Stimulated activated CD4-positive, alpha-beta T cell treated with anti-CD3 and anti-CD28 coated beads, Interleukin-4, amount 100 ng/mL, for 4 hours (primary cell): ENCODE results near the gene TBC1D14.
"Not testable (repeated sequence)": the region's sequence is repeated elsewhere in the genome, so short reads cannot be mapped to it uniquely, and the experiment has no call there.

Experiments used
- DNase-seq, 2 experiments: peaks; one replicate each; pipeline ENCODE4 v3.0.0-alpha.2; 2020

TBC1D14 gene

GRCh38 chr4:6910960-6911874, 1.6 kb downstream of the TBC1D14 start:
- DNase-seq, result no peak

GRCh38 chr4:6911917-6912316, 2.3 kb downstream of the TBC1D14 start:
- not testable (repeated sequence) for DNase-seq

DNA sequence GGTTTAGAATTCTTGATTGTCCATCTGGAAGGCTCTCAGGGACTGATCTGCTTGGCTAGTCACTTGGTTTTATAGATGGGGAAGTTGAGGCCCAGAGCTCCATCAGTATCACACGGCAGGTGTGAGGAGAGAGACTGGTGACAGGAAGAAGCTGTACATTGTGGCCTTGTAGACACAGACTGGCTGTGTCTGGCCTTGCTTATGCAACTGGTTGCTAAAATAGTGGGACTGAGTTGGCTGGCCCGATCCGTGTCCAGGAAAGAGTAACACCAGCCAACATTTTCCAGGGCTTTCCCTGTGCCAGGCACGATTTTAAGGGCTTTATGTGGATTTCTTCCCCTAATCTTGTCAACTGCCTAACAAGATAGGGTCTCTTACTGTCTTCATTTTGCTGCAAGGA, 2.8 kb downstream of the TBC1D14 start:
- DNase-seq, result no peak

DNA sequence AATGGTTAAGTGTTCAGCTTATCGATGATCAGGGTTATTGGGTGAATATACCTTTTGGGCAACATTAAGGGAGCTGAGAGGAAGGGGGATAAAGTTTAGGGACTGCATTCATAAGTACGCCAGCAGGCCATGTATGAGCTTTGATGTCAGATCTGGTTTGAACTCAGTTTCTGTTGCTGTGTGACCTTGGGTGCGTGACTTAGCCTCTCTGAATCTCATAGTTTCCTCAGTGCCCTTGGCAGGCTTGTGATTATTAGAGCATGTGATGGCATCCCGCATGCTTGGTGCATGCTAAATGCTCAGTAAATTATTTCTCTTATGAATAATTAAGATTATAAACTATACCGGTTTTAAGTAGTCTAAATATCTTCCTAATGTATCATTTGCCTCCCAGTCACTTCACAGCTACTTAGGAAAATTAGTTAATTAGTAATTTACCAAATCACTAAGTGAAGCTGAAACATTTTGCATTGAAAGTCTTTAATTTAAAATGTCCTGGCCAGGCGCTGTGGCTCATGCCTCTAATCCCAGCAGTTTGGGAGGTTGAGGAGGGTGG, 3.8 kb downstream of the TBC1D14 start:
- DNase-seq, result no peak

DNA sequence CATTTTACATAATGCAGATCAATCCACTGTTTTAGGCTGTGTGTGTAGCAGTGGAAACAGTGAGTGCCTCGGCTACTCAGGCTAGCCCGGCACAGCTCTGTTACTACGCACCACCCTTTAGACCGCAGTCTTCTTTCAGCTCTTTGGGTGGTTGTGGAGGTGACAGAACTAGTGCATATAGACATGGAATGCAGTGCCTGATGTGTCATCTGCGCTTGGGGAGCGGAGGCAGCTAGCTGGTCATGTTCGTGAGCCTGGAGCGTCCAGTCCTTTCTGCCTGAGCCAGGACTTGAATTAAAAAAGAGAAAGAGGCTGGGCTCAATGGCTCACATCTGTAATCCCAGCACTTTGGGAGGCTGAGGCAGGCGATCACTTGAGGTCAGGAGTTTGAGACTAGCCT, 4.8 kb downstream of the TBC1D14 start:
- no peak for DNase-seq

DNA sequence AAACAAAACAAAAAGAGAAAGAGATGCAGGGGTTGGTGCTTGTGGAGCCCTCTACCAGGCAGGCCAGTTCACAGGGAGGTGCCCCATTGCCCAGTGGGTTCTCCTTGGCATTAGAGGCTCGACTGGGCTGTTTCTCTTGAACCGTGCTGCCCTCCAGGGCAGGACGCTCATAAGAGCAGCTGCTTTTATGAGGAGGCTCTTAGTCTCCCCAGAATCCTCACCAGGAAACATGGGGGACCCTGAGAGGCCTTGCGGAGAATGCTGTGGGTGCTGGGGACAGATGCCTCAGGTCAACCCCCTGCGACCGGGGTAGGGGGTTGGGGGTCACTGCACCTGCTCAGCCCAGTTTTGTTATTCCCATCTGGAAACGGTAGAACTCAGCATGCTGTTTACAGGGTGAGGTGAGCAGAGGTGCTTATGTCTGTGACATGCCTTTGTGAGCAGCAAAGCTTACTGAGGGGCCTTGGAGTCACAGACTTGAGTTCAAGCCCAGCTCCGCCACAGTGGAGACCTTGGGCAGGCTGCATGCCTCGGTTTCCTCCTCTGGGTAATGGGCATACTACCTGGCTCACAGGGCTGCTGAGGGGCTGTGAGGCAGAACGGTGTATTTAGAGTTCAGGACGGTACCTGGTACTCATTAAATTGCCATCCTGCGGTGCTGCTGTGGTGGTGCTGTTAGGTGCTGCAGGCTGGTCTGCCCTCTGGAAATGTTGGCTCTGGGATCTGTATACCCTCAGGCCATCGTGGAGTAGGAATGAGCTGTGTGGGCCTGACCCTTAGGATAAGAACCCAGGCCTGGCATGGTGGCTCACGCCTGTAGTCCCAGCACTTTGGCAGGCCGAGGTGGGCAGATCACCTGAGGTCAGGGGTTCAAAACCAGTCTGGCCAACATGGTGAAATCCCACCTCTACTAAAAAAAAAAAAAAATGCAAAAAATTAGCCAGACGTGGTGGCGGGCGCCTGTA, 5.7 kb downstream of the TBC1D14 start:
- DNase-seq, result no peak

DNA sequence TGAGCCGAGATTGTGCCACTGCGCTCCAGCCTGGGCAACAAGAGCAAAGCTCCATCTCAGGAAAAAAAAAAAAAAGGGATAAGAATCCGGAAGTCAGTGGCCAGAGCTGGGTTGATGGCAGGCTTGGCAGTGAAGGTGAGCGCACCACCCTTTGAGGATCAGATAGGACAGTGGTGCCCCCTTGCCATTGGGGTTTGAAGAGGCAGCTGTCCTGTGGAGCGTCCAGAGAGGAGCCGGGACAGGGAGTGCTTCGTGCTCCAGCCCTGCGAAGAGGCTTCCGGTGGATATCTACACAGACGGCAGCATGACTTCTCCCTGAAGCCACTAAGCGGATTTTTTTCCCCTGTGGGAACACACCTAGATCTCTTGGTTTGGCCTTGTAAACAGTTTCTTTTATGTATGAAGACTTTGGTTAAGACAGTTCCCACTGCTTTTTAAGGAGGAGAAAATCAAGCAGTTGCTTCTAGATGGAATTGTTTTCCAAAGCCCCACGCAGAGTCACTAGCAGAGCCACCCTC, 6.5 kb downstream of the TBC1D14 start:
- no peak for DNase-seq

GRCh38 chr4:6916587-6917460, 7.2 kb downstream of the TBC1D14 start:
- peak; percentile 37 to 64 for DNase-seq

- no peak for DNase-seq
Observed at GRCh38 chr4:6917461-6918271, 8.0 kb downstream of the TBC1D14 start.

GRCh38 chr4:6918338-6918737, 8.7 kb downstream of the TBC1D14 start:
- DNase-seq, result no peak

DNA sequence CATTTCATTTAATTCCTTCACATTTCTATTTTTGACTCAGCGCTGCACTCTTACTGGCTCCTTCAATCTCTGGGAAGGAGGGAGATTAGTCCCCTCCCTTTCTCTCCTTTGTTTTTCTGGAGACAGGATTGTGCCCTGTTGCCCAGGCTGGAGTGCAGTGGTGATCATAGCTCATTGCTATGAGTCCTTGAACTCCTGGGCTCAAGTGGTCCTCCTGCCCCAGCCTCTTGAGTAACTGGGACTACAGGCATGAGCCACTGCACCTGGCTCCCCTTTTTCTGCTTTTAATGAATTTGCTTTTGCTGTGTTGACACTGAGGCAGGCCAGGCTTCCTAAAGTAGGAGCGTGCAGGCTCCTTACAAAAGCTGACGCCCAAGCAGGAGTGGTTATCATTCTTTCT, 10.5 kb downstream of the TBC1D14 start:
- DNase-seq, result no peak

DNA sequence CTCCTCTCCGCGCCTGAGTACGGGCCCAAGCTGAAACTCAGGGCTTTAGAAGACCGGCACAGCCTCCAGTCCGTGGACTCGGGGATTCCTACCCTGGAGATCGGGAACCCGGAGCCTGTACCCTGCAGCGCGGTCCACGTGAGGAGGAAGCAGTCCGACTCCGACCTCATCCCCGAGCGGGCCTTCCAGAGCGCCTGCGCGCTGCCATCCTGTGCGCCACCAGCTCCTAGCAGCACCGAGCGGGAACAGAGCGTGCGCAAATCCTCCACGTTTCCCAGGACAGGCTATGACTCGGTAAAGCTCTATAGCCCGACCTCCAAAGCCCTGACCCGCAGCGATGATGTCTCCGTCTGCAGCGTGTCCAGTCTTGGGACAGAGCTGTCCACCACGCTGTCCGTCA, 13.9 kb downstream of the TBC1D14 start:
- no peak for DNase-seq

GRCh38 chr4:6924361-6924779, 14.7 kb downstream of the TBC1D14 start:
- no peak for DNase-seq

DNA sequence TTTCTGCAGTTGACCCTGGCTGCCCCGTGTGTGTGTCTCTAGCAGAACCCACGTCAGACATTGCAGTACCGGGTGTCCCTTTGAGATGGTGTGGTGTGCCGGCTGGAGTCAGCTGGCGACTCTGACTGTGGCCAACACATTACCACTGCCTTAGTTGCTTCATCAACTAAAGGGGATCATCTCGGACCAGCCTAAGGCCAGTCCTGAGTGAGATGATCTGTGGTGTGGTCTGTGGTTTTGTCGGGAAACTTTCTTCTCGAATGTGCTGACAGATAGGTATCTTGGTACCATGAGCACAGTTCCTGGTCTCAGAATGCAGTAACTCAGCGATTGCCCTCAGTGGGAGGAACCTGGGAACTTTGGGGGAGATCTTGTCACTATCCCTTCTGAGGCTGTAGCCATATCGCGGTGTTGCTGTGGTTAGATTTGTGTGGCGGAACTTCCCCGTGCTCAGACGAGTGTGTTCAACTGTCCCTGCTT, 15.8 kb downstream of the TBC1D14 start:
- DNase-seq, result no peak

- no peak for DNase-seq
Observed at GRCh38 chr4:6926081-6926480, 16.5 kb downstream of the TBC1D14 start.

DNA sequence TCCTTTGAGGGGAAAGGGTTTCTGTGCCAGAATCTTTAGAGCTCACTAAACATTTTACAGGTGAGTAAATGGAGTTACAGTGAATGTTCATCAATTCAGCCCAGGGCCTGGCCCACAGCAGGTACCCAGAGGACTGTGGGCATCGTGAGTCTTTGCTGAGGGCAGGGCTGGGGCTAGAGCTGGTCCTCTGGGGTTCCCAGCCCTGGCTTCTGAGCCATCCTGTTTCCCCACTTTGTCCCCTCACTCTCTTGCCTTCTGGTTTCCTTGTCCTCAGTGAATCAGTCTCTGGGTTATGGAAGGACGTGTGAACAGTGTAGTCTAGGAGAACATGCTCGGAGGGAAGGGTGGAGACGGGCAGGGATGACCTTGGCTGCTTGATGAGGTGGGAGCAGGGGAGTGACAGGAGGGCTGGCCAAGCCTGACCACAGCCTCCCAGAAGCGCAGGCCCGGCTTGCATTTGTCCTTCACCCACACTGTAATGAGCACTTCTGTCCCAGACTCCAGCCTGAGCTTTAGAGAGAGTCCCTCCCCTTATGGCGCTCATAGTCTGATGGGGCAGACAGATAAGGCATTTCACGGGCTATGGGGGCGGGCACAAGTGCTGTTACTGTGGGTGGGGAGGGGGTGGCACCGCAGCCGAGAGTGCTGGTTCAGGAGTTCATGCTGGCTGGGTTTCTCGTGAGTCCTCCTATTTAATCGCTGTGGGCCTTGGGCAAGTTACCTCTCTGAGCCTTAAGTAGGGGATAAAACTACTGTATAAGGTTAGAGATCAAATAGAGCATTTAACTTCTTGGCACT, 17.3 kb downstream of the TBC1D14 start:
- peak; percentile 50 to 79 for DNase-seq

DNA sequence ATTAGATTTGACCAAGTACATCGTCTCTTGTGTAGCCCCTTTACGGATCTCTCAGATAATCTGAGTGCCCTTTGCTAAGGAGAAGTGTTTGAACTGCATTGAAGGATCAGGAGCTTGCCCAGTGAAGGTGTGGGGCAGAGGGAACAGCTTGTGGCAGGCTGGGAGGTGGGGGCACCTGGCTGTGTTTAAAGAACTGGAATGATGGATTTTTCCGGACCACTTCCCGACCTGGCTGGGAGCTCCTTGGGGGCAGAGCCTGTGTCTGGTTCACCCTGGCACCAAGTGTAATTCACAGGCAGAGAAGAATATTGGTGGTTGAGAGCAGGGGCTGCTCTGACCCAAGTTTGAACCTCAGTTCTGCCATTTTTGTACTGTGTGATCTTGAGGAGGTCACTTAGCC, 18.5 kb downstream of the TBC1D14 start:
- DNase-seq, result no peak

DNA sequence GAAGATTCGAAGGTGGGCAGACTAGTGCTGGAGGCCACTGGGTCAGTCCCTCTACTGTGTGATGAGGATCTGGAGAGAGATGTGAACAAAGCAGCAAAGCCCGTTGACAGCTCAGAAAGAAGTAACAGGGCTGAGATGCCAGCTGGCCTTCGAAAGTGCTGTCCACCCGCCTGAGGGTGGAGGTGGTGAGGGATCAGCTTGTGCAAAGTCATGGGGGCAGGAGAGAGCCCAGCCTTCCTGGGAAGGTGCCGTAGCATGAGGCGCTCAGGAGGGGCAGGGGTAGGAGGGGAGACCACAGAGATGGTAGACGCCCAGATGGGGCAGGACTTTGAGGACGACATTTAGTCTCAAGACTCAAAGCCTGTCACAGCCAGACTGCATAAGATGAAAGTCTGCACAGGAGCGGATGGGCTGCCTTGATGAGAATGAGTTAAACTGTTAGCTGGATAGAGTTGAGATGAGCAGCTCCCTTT, 19.7 kb downstream of the TBC1D14 start:
- DNase-seq, result no peak

DNA sequence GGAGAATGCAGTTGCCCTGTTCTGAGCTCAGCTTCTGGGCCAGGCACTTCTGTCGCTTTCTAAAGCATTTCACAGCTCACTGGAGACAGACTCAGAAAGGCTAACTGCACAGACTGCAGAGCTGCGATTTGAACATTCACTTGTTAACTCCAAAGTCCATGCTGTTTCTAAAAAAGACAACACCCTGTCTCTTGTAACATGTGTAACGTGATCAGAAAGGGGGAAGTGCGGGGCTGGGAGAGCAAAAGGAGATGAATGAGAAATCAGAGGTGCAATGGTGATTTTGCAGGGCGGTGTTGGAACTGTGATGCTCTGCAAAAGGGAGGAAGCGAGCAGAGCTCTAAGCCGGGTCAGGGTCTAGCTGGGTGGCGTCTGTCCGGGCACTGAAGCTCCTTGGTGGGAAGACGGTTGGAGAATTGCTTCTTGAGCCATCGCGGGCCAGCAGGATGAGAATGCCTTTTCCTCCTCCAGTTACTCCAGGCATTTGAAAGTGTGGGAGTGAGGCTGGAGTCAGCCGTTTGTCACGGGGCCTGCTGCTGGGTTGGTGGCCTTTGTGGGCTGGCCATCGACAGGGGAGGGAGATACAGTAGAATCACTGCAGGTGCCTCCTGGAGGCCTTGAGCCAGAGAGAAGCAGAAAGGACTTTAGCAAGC, 20.3 kb downstream of the TBC1D14 start:
- DNase-seq, result no peak
